Erythroblast (primary cell): Measurements from ENCODE around the gene ELP6.

Experiments used
- GATA1 ChIP-seq: IDR thresholded peaks from 2 replicates; pipeline ENCODE4 v1.6.1; 2011; ENCODE audit warnings: low read depth, mild to moderate bottlenecking, control low read depth, low read length, moderate library complexity
- POLR2A ChIP-seq: IDR thresholded peaks from 2 replicates; pipeline ENCODE4 v1.6.1; 2011; ENCODE audit warnings: mild to moderate bottlenecking, low read length

- TF ChIP-seq POLR2A, result no peak
- TF ChIP-seq GATA1, result no peak
Observed at GRCh38 chr3:47455806-47456452, 57.6 kb downstream of the ELP6 start.
